H1 (cell line): ENCODE measurements around the gene VSIG2. TPM values are rescaled to one million over a fixed set of nuclear protein-coding genes. Genes with fewer than 3 reads are reported as not detected.

Experiments
- CTCF ChIA-PET: fragments of 300-600 bp; sonication (Branson Sonifier 250); formaldehyde crosslinking; loops from one replicate; lab custom pipeline; 2021; ENCODE audit not compliant: partially characterized antibody; lab: Charles Lee
- POLR2A ChIA-PET: fragments of 300-600 bp; sonication (Branson Sonifier 250); formaldehyde crosslinking; loops from one replicate; lab custom pipeline; 2021; ENCODE audit warnings: inconsistent platforms; ENCODE audit not compliant: partially characterized antibody; lab: Charles Lee
- DNase-seq, 2 experiments: peaks; one replicate each; pipeline versions ENCODE4 v3.0.0 to v3.0.0-alpha.2; 2010 to 2022; ENCODE audit warnings: low spot score in 2 of 2, low read depth in 1 of 2, mixed read lengths in 1 of 2
- FAIRE-seq: peaks from 2 replicates; lab custom pipeline; 2011; peaks lifted over from hg19 to GRCh38; lab: Jason Lieb, UNC
- H2AFZ ChIP-seq: 2 replicates; pipeline ENCODE4 v1.8.1; 2012; ENCODE audit warnings: low read length, inconsistent platforms
- H2AK5ac ChIP-seq: 2 replicates; pipeline ENCODE4 v1.6.1; 2013; ENCODE audit warnings: low read depth, low read length
- H2BK120ac ChIP-seq: replicated peaks from 2 replicates; pipeline ENCODE3; 2013; ENCODE audit warnings: low read depth, low read length, inconsistent platforms
- H2BK12ac ChIP-seq: 2 replicates; pipeline ENCODE4 v1.6.1; 2013; ENCODE audit warnings: low read depth, low read length
- H2BK15ac ChIP-seq: 2 replicates; pipeline ENCODE4 v1.6.1; 2013; ENCODE audit warnings: low read length
- H2BK20ac ChIP-seq: 2 replicates; pipeline ENCODE4 v1.6.1; 2013; ENCODE audit warnings: low read length
- H2BK5ac ChIP-seq: 2 replicates; pipeline ENCODE4 v1.6.1; 2013; ENCODE audit warnings: low read depth, low read length
- H3K14ac ChIP-seq: 2 replicates; pipeline ENCODE4 v1.6.1; 2013; ENCODE audit warnings: inconsistent platforms; ENCODE audit not compliant: insufficient read length
- H3K18ac ChIP-seq: 2 replicates; pipeline ENCODE4 v1.6.1; 2013; ENCODE audit warnings: low read length; ENCODE audit errors: extremely low read depth
- H3K23ac ChIP-seq: 2 replicates; pipeline ENCODE4 v1.6.1; 2013; ENCODE audit warnings: inconsistent platforms; ENCODE audit not compliant: insufficient read length
- H3K23me2 ChIP-seq: 2 replicates; pipeline ENCODE4 v1.6.1; 2013; ENCODE audit warnings: low read depth, low read length
- H3K27ac ChIP-seq: 2 replicates; pipeline ENCODE4 v1.6.1; 2011; ENCODE audit warnings: low read depth, low read length, inconsistent platforms
- H3K27me3 ChIP-seq, 4 experiments: replicated peaks in 1 of 4; 1 replicate in 1 of 4; 2 replicates in 3 of 4; pipeline versions ENCODE4 v1.6.1 to v1.8.1; 2011 to 2013; ENCODE audit warnings: low read length in 3 of 4, mild to moderate bottlenecking in 3 of 4, inconsistent platforms in 2 of 4, mixed read lengths in 2 of 4, moderate library complexity in 1 of 4; ENCODE audit not compliant: control insufficient read depth in 3 of 4, insufficient read depth in 3 of 4; ENCODE audit errors: extremely low read depth in 1 of 4
- H3K36me3 ChIP-seq, 4 experiments: 2 replicates each; pipeline versions ENCODE4 v1.6.1 to v1.8.1; 2011 to 2013; ENCODE audit warnings: mild to moderate bottlenecking in 4 of 4, low read length in 3 of 4, moderate library complexity in 2 of 4, control low read depth in 1 of 4, inconsistent platforms in 1 of 4; ENCODE audit not compliant: insufficient read depth in 4 of 4, control insufficient read depth in 2 of 4
- H3K4ac ChIP-seq: replicated peaks from 2 replicates; pipeline ENCODE3; 2013; ENCODE audit warnings: low read length, low read depth, mixed read lengths, inconsistent platforms; ENCODE audit not compliant: insufficient read length
- H3K4me1 ChIP-seq, 4 experiments: replicated peaks in 1 of 4; 1 replicate in 1 of 4; 2 replicates in 3 of 4; pipeline versions ENCODE4 v1.6.1 to v1.8.1; 2011 to 2013; ENCODE audit warnings: low read length in 3 of 4, inconsistent platforms in 2 of 4, mixed read lengths in 1 of 4; ENCODE audit not compliant: insufficient read depth in 4 of 4, control insufficient read depth in 3 of 4
- H3K4me2 ChIP-seq, 2 experiments: 2 replicates each; pipeline versions ENCODE4 v1.6.1 to v1.8.1; 2011 to 2013; ENCODE audit warnings: low read depth in 2 of 2, low read length in 2 of 2, control low read depth in 1 of 2, inconsistent platforms in 1 of 2, mild to moderate bottlenecking in 1 of 2; ENCODE audit not compliant: insufficient read depth in 1 of 2
- H3K4me3 ChIP-seq, 4 experiments: fragments of 200-600, 300-600 bp in 1 of 4; sonication (generic), shearing (Covaris generic), sonication (Bioruptor Twin) in 1 of 4; 2 replicates each; pipeline versions ENCODE4 v1.5.1 to v1.8.1; 2011 to 2016; ENCODE audit warnings: low read length in 4 of 4, low read depth in 3 of 4, control low read depth in 2 of 4, inconsistent platforms in 2 of 4, mild to moderate bottlenecking in 2 of 4, mixed read lengths in 1 of 4, moderate library complexity in 1 of 4; ENCODE audit not compliant: insufficient read depth in 2 of 4; ENCODE audit errors: extremely low read depth in 1 of 4
- H3K56ac ChIP-seq: replicated peaks from 2 replicates; pipeline ENCODE3; 2013; ENCODE audit warnings: low read depth, mild to moderate bottlenecking, mixed read lengths, low read length, inconsistent platforms; ENCODE audit not compliant: insufficient read length
- H3K79me1 ChIP-seq: 2 replicates; pipeline ENCODE4 v1.6.1; 2013; ENCODE audit warnings: low read depth, low read length, control low read depth
- H3K79me2 ChIP-seq, 2 experiments: 2 replicates each; pipeline versions ENCODE4 v1.6.1 to v1.8.1; 2012 to 2013; ENCODE audit warnings: low read length in 2 of 2, mild to moderate bottlenecking in 2 of 2, inconsistent platforms in 1 of 2; ENCODE audit not compliant: insufficient read depth in 2 of 2, control insufficient read depth in 1 of 2
- H3K9ac ChIP-seq, 4 experiments: replicated peaks in 1 of 4; 1 replicate in 1 of 4; 2 replicates in 3 of 4; pipeline versions ENCODE4 v1.6.1 to v1.8.1; 2011 to 2013; ENCODE audit warnings: low read depth in 3 of 4, low read length in 3 of 4, control low read depth in 2 of 4, mild to moderate bottlenecking in 2 of 4, moderate library complexity in 2 of 4, inconsistent platforms in 1 of 4; ENCODE audit errors: extremely low read depth in 1 of 4
- H3K9me3 ChIP-seq, 2 experiments: 2 replicates each; pipeline versions ENCODE4 v1.6.1 to v1.8.1; 2012 to 2013; ENCODE audit warnings: mild to moderate bottlenecking in 2 of 2, moderate library complexity in 2 of 2, control low read depth in 1 of 2, inconsistent platforms in 1 of 2, low read depth in 1 of 2, low read length in 1 of 2, mixed read lengths in 1 of 2; ENCODE audit not compliant: insufficient read depth in 2 of 2
- H4K20me1 ChIP-seq, 2 experiments: replicated peaks in 1 of 2; 2 replicates each; pipeline versions ENCODE3 to v1.8.1; 2011 to 2013; ENCODE audit warnings: inconsistent platforms in 2 of 2, low read length in 2 of 2, mild to moderate bottlenecking in 1 of 2; ENCODE audit not compliant: insufficient read depth in 2 of 2, control insufficient read depth in 1 of 2
- H4K5ac ChIP-seq: 2 replicates; pipeline ENCODE4 v1.6.1; 2013; ENCODE audit warnings: low read length, low read depth, mixed read lengths, inconsistent platforms; ENCODE audit not compliant: insufficient read length
- H4K8ac ChIP-seq: 2 replicates; pipeline ENCODE4 v1.8.0; 2013; ENCODE audit warnings: mild to moderate bottlenecking, moderate library complexity, low read length, inconsistent platforms; ENCODE audit not compliant: insufficient read depth; ENCODE audit errors: extremely low read depth
- H4K91ac ChIP-seq: replicated peaks from 2 replicates; pipeline ENCODE3; 2013; ENCODE audit warnings: low read length, mixed read lengths, inconsistent platforms; ENCODE audit not compliant: insufficient read length
- BACH1 ChIP-seq: IDR thresholded peaks from 2 replicates; pipeline ENCODE4 v1.6.1; 2012; ENCODE audit warnings: low read length, improper control_type of control experiment
- BCL11A ChIP-seq, 2 experiments: IDR thresholded peaks; one replicate each; pipeline ENCODE4 v1.6.1; 2011; ENCODE audit warnings: low read depth in 2 of 2, low read length in 2 of 2, mild to moderate bottlenecking in 2 of 2
- CBX5 ChIP-seq: fragments of 300-800, 300-1000 bp; sonication (generic); IDR thresholded peaks from 2 replicates; pipeline ENCODE4 v1.7.1; 2016; ENCODE audit warnings: antibody characterized with exemption, low read length, low read depth
- CHD1 ChIP-seq: IDR thresholded peaks from 2 replicates; pipeline ENCODE4 v1.6.1; 2012; ENCODE audit warnings: low read depth, low read length, improper control_type of control experiment
- CHD2 ChIP-seq: IDR thresholded peaks from 2 replicates; pipeline ENCODE4 v1.6.1; 2012; ENCODE audit warnings: low read length, improper control_type of control experiment
- CTBP2 ChIP-seq: IDR thresholded peaks from 2 replicates; pipeline ENCODE4 v1.7.0; 2011; ENCODE audit warnings: borderline replicate concordance, mild to moderate bottlenecking, moderate library complexity, mixed read lengths, low read length; ENCODE audit not compliant: insufficient read depth, insufficient read length
- EZH2 ChIP-seq: fragments of 200-600 bp; sonication (generic); IDR thresholded peaks from 2 replicates; pipeline ENCODE4 v1.7.1; 2012; ENCODE audit warnings: low read depth, mild to moderate bottlenecking, moderate library complexity, low read length, inconsistent platforms; ENCODE audit not compliant: severe bottlenecking
- GTF2F1 ChIP-seq: IDR thresholded peaks from 2 replicates; pipeline ENCODE4 v1.6.1; 2012; ENCODE audit warnings: low read depth, low read length, improper control_type of control experiment, borderline replicate concordance
- JUN ChIP-seq: IDR thresholded peaks from 2 replicates; pipeline ENCODE4 v1.6.1; 2011; ENCODE audit warnings: low read depth, mild to moderate bottlenecking, improper control_type of control experiment, low read length
- KDM1A ChIP-seq: fragments of 200-600, 300-600 bp; sonication (generic); IDR thresholded peaks from 2 replicates; pipeline ENCODE4 v1.7.1; 2016; ENCODE audit warnings: mild to moderate bottlenecking, low read length, borderline replicate concordance
- MAFK ChIP-seq: IDR thresholded peaks from 2 replicates; pipeline ENCODE4 v1.6.1; 2012; ENCODE audit warnings: low read depth, mild to moderate bottlenecking, improper control_type of control experiment, low read length
- RBBP5 ChIP-seq: IDR thresholded peaks from 2 replicates; pipeline ENCODE4 v1.7.1; 2012; ENCODE audit warnings: low read depth, mild to moderate bottlenecking, inconsistent platforms, low read length, moderate library complexity, borderline replicate concordance
- TAF7 ChIP-seq: optimal IDR thresholded peaks from 2 replicates; pipeline ENCODE3; 2011; ENCODE audit warnings: low read depth, mild to moderate bottlenecking, inconsistent platforms, low read length, moderate library complexity, borderline replicate concordance
- WGBS, 2 experiments: shearing (Covaris generic) in 1 of 2; methylation state at CpG; one replicate each; pipeline versions ENCODE4 v1.1.6 to v1.1.7; 2013 to 2015; ENCODE audit warnings: low lambda C conversion rate in 2 of 2, mixed read lengths in 2 of 2, inconsistent platforms in 1 of 2, low coverage in 1 of 2, missing lambda C conversion rate in 1 of 2; ENCODE audit not compliant: insufficient replicate concordance in 2 of 2, insufficient coverage in 1 of 2, insufficient read length in 1 of 2; ENCODE audit errors: extremely low coverage in 1 of 2, missing lambda C conversion rate in 1 of 2; 5-methylcytosine and 5-hydroxymethylcytosine counted together
- polyA plus RNA-seq, 7 experiments: library from polyadenylated mRNA; depleted of rRNA in 3 of 7; stranded (reverse) in 5 of 7; unstranded in 2 of 7; fragments of >200 nt in 5 of 7; fragments of 200-250 nt in 2 of 7; gene quantifications; 1 replicate in 5 of 7; 2 replicates in 1 of 7; 4 replicates in 1 of 7; pipeline versions ENCODE4 v1.2.1 to v1.2.3, GENCODE V29; 2011 to 2013; ENCODE audit warnings: missing spikeins in 2 of 7, mixed read lengths in 2 of 7
- total RNA-seq: library from RNA; stranded (reverse); fragmentation: NEBNext Ultra II Directional; extraction: Animal tissue kit (Norgen Biotek cat#: 25700); gene quantifications from 2 replicates; pipeline ENCODE4 v1.2.1, GENCODE V29; 2021
- TF ChIP-seq, protein P1 (sequence below): IDR thresholded peaks from 2 replicates; pipeline ENCODE4 v1.6.1; 2011; ENCODE audit warnings: low read depth, mild to moderate bottlenecking, low read length; ENCODE audit not compliant: insufficient read depth

Gene VSIG2
- total and polyA plus RNA-seq, 2 of the 8 experiments (the other 6 are each of a cell fraction or from before 2014, with no cell fraction given): 0.18 TPM; not detected in 1

DNA sequence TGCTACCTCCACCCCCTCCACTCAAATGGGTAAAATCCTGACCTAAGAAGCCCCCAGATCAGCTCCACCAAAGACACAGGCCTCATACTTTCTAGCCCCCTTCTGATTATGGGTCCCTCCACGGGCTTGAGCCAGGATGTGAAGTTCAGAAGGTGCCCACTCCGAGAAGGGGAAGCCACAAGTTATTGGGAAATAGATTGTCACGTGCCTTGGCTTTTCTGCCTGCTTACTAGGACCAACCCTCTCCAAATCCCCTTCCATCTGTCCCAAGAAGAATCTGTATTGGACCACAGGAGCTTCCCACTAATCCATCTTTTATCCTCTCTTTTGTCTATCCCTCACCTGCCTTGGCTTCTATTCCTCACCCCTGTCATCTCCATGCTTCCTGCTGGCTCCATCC is 15.3 kb downstream of the VSIG2 start:
- H3K79me2 ChIP-seq: no peaks in the 10 kb centered on the region
- H2AFZ ChIP-seq: no peak overlapping the region
- H2BK20ac ChIP-seq: no peak overlapping the region
- H3K23ac ChIP-seq: no peak overlapping the region
- H3K56ac ChIP-seq: no peak overlapping the region
- H2BK12ac ChIP-seq: no peak overlapping the region
- H3K9me3 ChIP-seq: no peaks in the 10 kb centered on the region
- no peak overlapping the region for H4K5ac ChIP-seq
- no peak overlapping the region for H3K9ac ChIP-seq
- H3K27ac ChIP-seq: no peak overlapping the region
- no peaks in the 10 kb centered on the region for H3K79me1 ChIP-seq
- no peak overlapping the region for H2BK120ac ChIP-seq
- peaks cover 39 to 66% (median 54%) of the 10 kb centered on the region in 4 experiments for H3K27me3 ChIP-seq
- H3K4ac ChIP-seq: no peak overlapping the region
- H2BK15ac ChIP-seq: no peak overlapping the region
- no peak overlapping the region for H3K4me3 ChIP-seq
- ChIA-PET CTCF (interaction anchor here (0.9 to 21.1 kb wide), 6 partner anchors 10 to 130 kb away, joined by 3 to 382 read pairs (median 3); partner anchors contain the start of genes ESAM and VSIG2), POLR2A (interaction anchor here (0.7 kb wide), 1 partner anchor 12 kb away, joined by 3 read pairs; no protein-coding TSS in a partner anchor)
- H3K36me3 ChIP-seq: no peaks in the 10 kb centered on the region
- no peak overlapping the region for H3K18ac ChIP-seq
- FAIRE-seq: no peak
- peaks cover 9% of the 10 kb centered on the region for H3K23me2 ChIP-seq
- no peak overlapping the region for H4K8ac ChIP-seq
- WGBS, 2 experiments: 62% methylated on average over 3 of the region's 3 CpGs; no CpG with 5 or more reads in 1 of the 2 experiments
- H2AK5ac ChIP-seq: no peak overlapping the region
- H4K20me1 ChIP-seq: peaks cover 5% of the 10 kb centered on the region in 2 experiments
- H4K91ac ChIP-seq: no peak overlapping the region
- H3K14ac ChIP-seq: no peak overlapping the region
- no peak overlapping the region for H2BK5ac ChIP-seq
- peaks cover 0 to 15% (median 2%) of the 10 kb centered on the region in 4 experiments; a peak in 4 of 7 replicates for H3K4me1 ChIP-seq
- no peak overlapping the region for H3K4me2 ChIP-seq
- DNase-seq: no peak
- TF ChIP-seq, protein P1, sequence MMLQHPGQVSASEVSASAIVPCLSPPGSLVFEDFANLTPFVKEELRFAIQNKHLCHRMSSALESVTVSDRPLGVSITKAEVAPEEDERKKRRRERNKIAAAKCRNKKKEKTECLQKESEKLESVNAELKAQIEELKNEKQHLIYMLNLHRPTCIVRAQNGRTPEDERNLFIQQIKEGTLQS: no peak
- TF ChIP-seq KDM1A (no peak), EZH2 (no peak), BCL11A (IDR thresholded peaks at IDR 0.05; ENCODE audit: low read depth in 2 of 2, low read length in 2 of 2) (no peak), CTBP2 (no peak), BACH1 (no peak), CHD2 (no peak), TAF7 (no peak), GTF2F1 (no peak), JUN (no peak), MAFK (no peak), RBBP5 (no peak), CHD1 (no peak), CBX5 (no peak)
